SU-DHL-6 (cell line): ENCODE results near the gene HOXB3.

ENCODE experiments used
- H2AFZ ChIP-seq: fragments of 200-600 bp; sonication (generic); 2 replicates; pipeline ENCODE4 v1.6.1; 2014; ENCODE audit warnings: low read depth, mild to moderate bottlenecking, moderate library complexity, mixed read lengths, antibody characterized with exemption, low read length; ENCODE audit not compliant: severe bottlenecking
- H3F3A ChIP-seq: fragments of 200-600 bp; shearing (Covaris generic); 2 replicates; pipeline ENCODE4 v1.6.0; 2016; ENCODE audit warnings: antibody characterized with exemption, mild to moderate bottlenecking; ENCODE audit not compliant: insufficient read depth
- H3K27ac ChIP-seq: fragments of 200-600 bp; sonication (generic); 2 replicates; pipeline ENCODE4 v1.5.1; 2016; ENCODE audit warnings: low read depth, mild to moderate bottlenecking, low read length, moderate library complexity, mixed read lengths
- H3K27me3 ChIP-seq: fragments of 200-600 bp; sonication (generic), shearing (Covaris generic); 2 replicates; pipeline ENCODE4 v1.6.0; 2014; ENCODE audit warnings: mild to moderate bottlenecking, low read length
- H3K36me3 ChIP-seq: fragments of 200-600 bp; sonication (generic); 2 replicates; pipeline ENCODE4 v1.6.1; 2014; ENCODE audit warnings: mild to moderate bottlenecking, low read length, mixed read lengths
- H3K4me2 ChIP-seq: fragments of 300-600, 200-600 bp; shearing (Covaris generic), sonication (generic); 2 replicates; pipeline ENCODE4 v1.6.0; 2014; ENCODE audit warnings: low read length, low read depth, mild to moderate bottlenecking; ENCODE audit not compliant: poor library complexity, severe bottlenecking
- H3K4me3 ChIP-seq: fragments of 200-600 bp; sonication (generic); 2 replicates; pipeline ENCODE4 v1.5.1; 2014; ENCODE audit warnings: antibody characterized with exemption, low read length, mild to moderate bottlenecking, mixed read lengths; ENCODE audit not compliant: insufficient read depth, poor library complexity, severe bottlenecking
- H3K79me2 ChIP-seq: fragments of 200-600 bp; sonication (generic); 2 replicates; pipeline ENCODE4 v1.6.1; 2014; ENCODE audit warnings: mild to moderate bottlenecking, low read length, moderate library complexity; ENCODE audit not compliant: insufficient read depth
- H3K9ac ChIP-seq: fragments of 200-600 bp; sonication (generic); 2 replicates; pipeline ENCODE4 v1.7.0; 2014; ENCODE audit warnings: mild to moderate bottlenecking, low read length
- H3K9me2 ChIP-seq: fragments of 200-600 bp; sonication (generic); replicated peaks from 2 replicates; pipeline ENCODE4 v1.6.1; 2014; ENCODE audit warnings: low read length; ENCODE audit not compliant: insufficient read depth
- H3K9me3 ChIP-seq: fragments of 200-600 bp; sonication (generic); 2 replicates; pipeline ENCODE4 v1.6.1; 2014; ENCODE audit warnings: low read length, mixed read lengths; ENCODE audit not compliant: insufficient read depth
- H4K20me1 ChIP-seq: fragments of 200-600 bp; sonication (generic); 2 replicates; pipeline ENCODE4 v1.6.1; 2014; ENCODE audit warnings: low read depth, mild to moderate bottlenecking, antibody characterized with exemption, low read length, moderate library complexity, mixed read lengths
- EZH2phosphoT487 ChIP-seq: fragments of 200-600 bp; sonication (generic), shearing (Covaris generic); conservative IDR thresholded peaks from 2 replicates; pipeline ENCODE4 v1.6.1; 2018; ENCODE audit warnings: mild to moderate bottlenecking, antibody characterized with exemption, low read length, moderate library complexity, mixed read lengths
- TF ChIP-seq, protein P1 (sequence below): fragments of 200-600 bp; sonication (generic); IDR thresholded peaks from one replicate; pipeline ENCODE4 v1.5.1; 2017; ENCODE audit warnings: antibody characterized with exemption, mild to moderate bottlenecking, low read length, moderate library complexity; ENCODE audit not compliant: insufficient read depth, poor library complexity, severe bottlenecking

Gene HOXB3

DNA sequence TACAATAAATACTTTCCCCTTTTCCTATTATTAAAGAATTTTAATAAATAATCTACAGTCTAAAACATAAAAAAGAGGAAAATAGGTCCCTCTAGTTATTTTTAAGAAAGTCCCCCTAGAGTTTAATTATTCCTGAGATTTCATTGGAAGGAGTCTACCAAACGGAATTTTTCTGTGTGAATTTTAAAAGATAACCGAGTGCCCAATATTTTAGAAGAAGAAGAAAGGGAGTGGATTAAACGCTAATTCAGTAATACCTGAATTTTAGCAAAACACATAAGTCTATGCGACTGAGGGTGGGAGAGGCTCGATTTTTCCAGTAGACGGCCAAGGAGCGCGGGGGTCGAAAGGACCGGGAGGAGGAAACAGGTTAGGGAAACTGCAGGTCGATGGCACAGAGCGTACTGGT is 47.3 kb downstream of the HOXB3 start:
- Histone ChIP-seq H3K4me2 (no peak overlapping the region), H4K20me1 (no peaks in the 10 kb centered on the region), H3F3A (no peaks in the 10 kb centered on the region), H3K36me3 (no peaks in the 10 kb centered on the region), H3K27me3 (no peaks in the 10 kb centered on the region), H3K9me3 (no peaks in the 10 kb centered on the region), H3K27ac (no peak overlapping the region), H3K9me2 (no peaks in the 10 kb centered on the region), H2AFZ (no peak overlapping the region), H3K9ac (no peak overlapping the region), H3K4me3 (no peak overlapping the region), H3K79me2 (no peaks in the 10 kb centered on the region)
- TF ChIP-seq EZH2phosphoT487: no peak
- TF ChIP-seq, protein P1, sequence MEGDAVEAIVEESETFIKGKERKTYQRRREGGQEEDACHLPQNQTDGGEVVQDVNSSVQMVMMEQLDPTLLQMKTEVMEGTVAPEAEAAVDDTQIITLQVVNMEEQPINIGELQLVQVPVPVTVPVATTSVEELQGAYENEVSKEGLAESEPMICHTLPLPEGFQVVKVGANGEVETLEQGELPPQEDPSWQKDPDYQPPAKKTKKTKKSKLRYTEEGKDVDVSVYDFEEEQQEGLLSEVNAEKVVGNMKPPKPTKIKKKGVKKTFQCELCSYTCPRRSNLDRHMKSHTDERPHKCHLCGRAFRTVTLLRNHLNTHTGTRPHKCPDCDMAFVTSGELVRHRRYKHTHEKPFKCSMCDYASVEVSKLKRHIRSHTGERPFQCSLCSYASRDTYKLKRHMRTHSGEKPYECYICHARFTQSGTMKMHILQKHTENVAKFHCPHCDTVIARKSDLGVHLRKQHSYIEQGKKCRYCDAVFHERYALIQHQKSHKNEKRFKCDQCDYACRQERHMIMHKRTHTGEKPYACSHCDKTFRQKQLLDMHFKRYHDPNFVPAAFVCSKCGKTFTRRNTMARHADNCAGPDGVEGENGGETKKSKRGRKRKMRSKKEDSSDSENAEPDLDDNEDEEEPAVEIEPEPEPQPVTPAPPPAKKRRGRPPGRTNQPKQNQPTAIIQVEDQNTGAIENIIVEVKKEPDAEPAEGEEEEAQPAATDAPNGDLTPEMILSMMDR: no peak

DNA sequence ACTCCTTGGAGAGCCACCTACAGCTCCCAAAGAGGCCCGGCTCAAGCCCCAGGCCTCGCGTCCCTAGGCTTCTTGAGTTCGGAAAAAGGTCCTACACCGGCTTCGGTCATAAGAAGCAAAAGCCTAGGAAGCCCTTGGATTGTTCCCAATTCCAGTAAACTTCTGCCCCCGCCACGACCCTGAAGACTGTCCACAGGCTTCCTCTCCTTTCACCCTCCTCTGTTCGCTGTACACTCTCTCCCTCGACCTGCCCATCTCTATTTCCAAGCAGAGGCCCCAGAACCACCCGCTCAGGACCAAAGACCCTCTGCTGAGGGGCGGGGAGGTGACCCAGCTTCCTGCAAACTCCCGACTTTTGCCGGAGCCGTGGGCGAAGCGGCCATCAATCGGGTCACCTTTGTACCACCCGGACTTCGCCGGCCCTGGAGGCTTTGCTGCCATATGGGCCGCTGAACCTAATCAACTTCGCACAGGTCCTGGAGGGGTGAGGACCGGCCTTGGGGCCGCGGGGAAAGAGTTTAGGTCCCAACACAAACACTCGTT is 47.9 kb downstream of the HOXB3 start:
- Histone ChIP-seq H2AFZ (no peak overlapping the region), H3K27me3 (no peaks in the 10 kb centered on the region), H3K9ac (no peak overlapping the region), H4K20me1 (no peaks in the 10 kb centered on the region), H3K9me2 (no peaks in the 10 kb centered on the region), H3K27ac (no peak overlapping the region), H3K4me2 (no peak overlapping the region), H3K9me3 (no peaks in the 10 kb centered on the region), H3K4me3 (no peak overlapping the region), H3K79me2 (no peaks in the 10 kb centered on the region), H3F3A (no peaks in the 10 kb centered on the region), H3K36me3 (no peaks in the 10 kb centered on the region)
- no peak for TF ChIP-seq EZH2phosphoT487
- TF ChIP-seq, protein P1: no peak

DNA sequence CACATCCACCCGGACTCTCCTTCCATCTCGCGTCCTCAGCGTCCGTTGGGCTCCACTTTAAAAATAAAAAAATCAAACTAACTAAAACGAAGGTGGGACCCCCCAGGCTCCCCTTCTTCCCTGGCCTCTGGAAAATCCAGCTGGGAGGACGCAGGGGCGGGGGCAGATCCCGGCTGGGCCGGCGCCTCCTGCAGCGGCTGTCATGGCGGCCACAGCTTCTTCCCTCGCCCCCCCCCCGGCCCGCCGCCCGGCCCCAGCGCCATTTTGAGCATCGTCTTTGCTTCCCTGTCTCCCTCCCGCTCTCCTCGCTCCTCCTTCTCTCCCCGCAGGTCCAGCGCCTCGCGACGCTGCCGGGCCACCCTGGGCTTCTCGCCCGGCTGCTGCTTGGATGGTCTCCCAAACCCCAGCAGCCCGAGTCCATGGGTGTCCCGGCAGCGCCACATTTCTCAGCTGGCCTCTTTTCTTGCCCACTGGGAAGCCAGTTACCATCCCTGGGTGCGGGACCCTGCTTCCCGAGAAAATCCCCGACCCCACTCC is 48.4 kb downstream of the HOXB3 start:
- H3K36me3 ChIP-seq: no peaks in the 10 kb centered on the region
- H3K4me2 ChIP-seq: no peak overlapping the region
- H3K4me3 ChIP-seq: no peak overlapping the region
- H3K27ac ChIP-seq: no peak overlapping the region
- no peak overlapping the region for H2AFZ ChIP-seq
- no peak for TF ChIP-seq EZH2phosphoT487
- TF ChIP-seq, protein P1: no peak
- H3K79me2 ChIP-seq: no peaks in the 10 kb centered on the region
- H3K9me3 ChIP-seq: no peaks in the 10 kb centered on the region
- H3K27me3 ChIP-seq: no peaks in the 10 kb centered on the region
- no peak overlapping the region for H3K9ac ChIP-seq
- no peaks in the 10 kb centered on the region for H3K9me2 ChIP-seq
- H4K20me1 ChIP-seq: no peaks in the 10 kb centered on the region
- H3F3A ChIP-seq: no peaks in the 10 kb centered on the region
